Parathyroid adenoma (tissue), 2 donors: Measurements from ENCODE around the gene TNFAIP6.

Experiments
- H2AFZ ChIP-seq: fragments of 300-600 bp; sonication (generic); one replicate; pipeline ENCODE4 v1.7.0; 2017; ENCODE audit warnings: antibody characterized with exemption, mild to moderate bottlenecking
- H3K27ac ChIP-seq: fragments of 300-600 bp; sonication (generic); one replicate; pipeline ENCODE4 v1.7.0; 2017
- H3K27me3 ChIP-seq: fragments of 300-600 bp; sonication (generic); one replicate; pipeline ENCODE4 v1.7.0; 2017; ENCODE audit warnings: low read length; ENCODE audit not compliant: control insufficient read depth, insufficient read depth
- H3K36me3 ChIP-seq: fragments of 300-600 bp; sonication (generic); one replicate; pipeline ENCODE4 v1.7.0; 2017; ENCODE audit warnings: low read length; ENCODE audit not compliant: control insufficient read depth, insufficient read depth
- H3K4me1 ChIP-seq: fragments of 300-600 bp; sonication (generic); one replicate; pipeline ENCODE4 v1.7.0; 2017; ENCODE audit warnings: control low read depth
- H3K4me2 ChIP-seq: fragments of 300-600 bp; sonication (generic); one replicate; pipeline ENCODE4 v1.7.0; 2017; ENCODE audit warnings: low read length
- H3K4me3 ChIP-seq: fragments of 300-600 bp; sonication (generic); one replicate; pipeline ENCODE4 v1.7.0; 2017; ENCODE audit warnings: low read depth, low read length
- H3K79me2 ChIP-seq: fragments of 300-600 bp; sonication (generic); one replicate; pipeline ENCODE4 v1.7.0; 2017; ENCODE audit warnings: control low read depth
- H3K9ac ChIP-seq: fragments of 300-600 bp; sonication (generic); one replicate; pipeline ENCODE4 v1.7.0; 2017; ENCODE audit warnings: mild to moderate bottlenecking
- H3K9me3 ChIP-seq: fragments of 300-600 bp; sonication (generic); one replicate; pipeline ENCODE4 v1.7.0; 2017; ENCODE audit warnings: low read length; ENCODE audit not compliant: control insufficient read depth
- CTCF ChIP-seq: fragments of 300-600 bp; sonication (generic); IDR thresholded peaks from one replicate; pipeline ENCODE4 v1.7.0; 2017; ENCODE audit warnings: antibody characterized with exemption, mild to moderate bottlenecking
- donor health status: primary hyperparathyroidism.

Gene TNFAIP6

DNA sequence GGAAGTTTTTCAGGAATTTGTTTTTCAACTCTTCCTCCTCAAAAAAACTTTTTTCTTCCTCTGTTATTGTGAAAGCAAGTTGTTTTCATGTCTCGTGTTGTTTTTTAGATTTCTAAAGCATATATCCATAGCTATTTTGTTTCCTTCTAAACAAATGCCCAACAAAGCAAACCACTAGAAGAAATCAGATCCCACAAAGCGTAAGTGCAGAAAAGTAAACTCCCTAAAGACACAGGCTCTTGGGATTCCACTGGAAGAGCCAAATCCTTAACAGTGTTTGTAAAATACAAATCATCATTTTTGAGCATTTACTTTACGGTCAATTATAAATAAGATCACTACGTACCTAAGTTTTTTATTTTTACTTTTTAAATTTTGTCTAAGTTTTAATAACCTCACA is 30.6 kb downstream of the TNFAIP6 start:
- H3K79me2 ChIP-seq: no peaks in the 10 kb centered on the region
- H3K4me1 ChIP-seq: no peaks in the 10 kb centered on the region
- H3K27ac ChIP-seq: no peak overlapping the region
- no peaks in the 10 kb centered on the region for H3K27me3 ChIP-seq
- no peak overlapping the region for H3K4me3 ChIP-seq
- H3K9ac ChIP-seq: no peak overlapping the region
- no peak for TF ChIP-seq CTCF
- H3K9me3 ChIP-seq: no peaks in the 10 kb centered on the region
- no peaks in the 10 kb centered on the region for H3K36me3 ChIP-seq
- H2AFZ ChIP-seq: no peak overlapping the region
- H3K4me2 ChIP-seq: no peak overlapping the region

DNA sequence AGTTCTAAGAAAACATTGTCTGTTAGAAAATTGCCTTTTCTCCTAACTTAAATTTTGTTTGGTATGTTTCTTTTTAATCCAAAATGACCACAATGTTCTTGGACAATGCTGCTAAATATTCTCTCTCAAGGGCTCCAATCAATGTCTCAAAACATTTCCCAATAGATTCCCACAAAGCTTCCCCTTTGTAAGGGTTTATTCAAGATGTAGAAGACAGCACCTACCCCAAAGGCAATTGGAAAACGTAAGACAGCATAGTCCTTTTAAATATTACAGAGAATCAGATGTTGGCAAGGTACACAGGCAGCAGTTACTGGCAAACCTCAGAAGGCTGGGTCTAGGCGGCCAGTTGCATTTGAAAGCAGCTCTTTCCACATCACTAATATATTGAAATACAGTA is 34.0 kb downstream of the TNFAIP6 start:
- no peak overlapping the region for H3K9ac ChIP-seq
- H3K4me1 ChIP-seq: no peaks in the 10 kb centered on the region
- H3K4me3 ChIP-seq: no peak overlapping the region
- no peaks in the 10 kb centered on the region for H3K9me3 ChIP-seq
- TF ChIP-seq CTCF: no peak
- H3K4me2 ChIP-seq: no peak overlapping the region
- H2AFZ ChIP-seq: no peak overlapping the region
- H3K79me2 ChIP-seq: no peaks in the 10 kb centered on the region
- no peaks in the 10 kb centered on the region for H3K27me3 ChIP-seq
- no peaks in the 10 kb centered on the region for H3K36me3 ChIP-seq
- no peak overlapping the region for H3K27ac ChIP-seq

GRCh38 chr2:151394509-151394908 is 37.1 kb downstream of the TNFAIP6 start:
- Histone ChIP-seq H3K9ac (no peak overlapping the region), H3K4me3 (no peak overlapping the region), H3K79me2 (no peaks in the 10 kb centered on the region), H2AFZ (no peak overlapping the region), H3K27me3 (no peaks in the 10 kb centered on the region), H3K36me3 (no peaks in the 10 kb centered on the region), H3K4me1 (no peaks in the 10 kb centered on the region), H3K9me3 (no peaks in the 10 kb centered on the region), H3K27ac (no peak overlapping the region), H3K4me2 (no peak overlapping the region)
- TF ChIP-seq CTCF: no peak

GRCh38 chr2:151395509-151396374 is 38.4 kb downstream of the TNFAIP6 start:
- Histone ChIP-seq H3K27me3 (no peaks in the 10 kb centered on the region), H3K79me2 (no peaks in the 10 kb centered on the region), H3K27ac (no peak overlapping the region), H3K4me1 (no peaks in the 10 kb centered on the region), H3K4me3 (no peak overlapping the region), H3K9me3 (no peaks in the 10 kb centered on the region), H3K9ac (no peak overlapping the region), H3K4me2 (no peak overlapping the region), H2AFZ (no peak overlapping the region), H3K36me3 (no peaks in the 10 kb centered on the region)
- no peak for TF ChIP-seq CTCF

DNA sequence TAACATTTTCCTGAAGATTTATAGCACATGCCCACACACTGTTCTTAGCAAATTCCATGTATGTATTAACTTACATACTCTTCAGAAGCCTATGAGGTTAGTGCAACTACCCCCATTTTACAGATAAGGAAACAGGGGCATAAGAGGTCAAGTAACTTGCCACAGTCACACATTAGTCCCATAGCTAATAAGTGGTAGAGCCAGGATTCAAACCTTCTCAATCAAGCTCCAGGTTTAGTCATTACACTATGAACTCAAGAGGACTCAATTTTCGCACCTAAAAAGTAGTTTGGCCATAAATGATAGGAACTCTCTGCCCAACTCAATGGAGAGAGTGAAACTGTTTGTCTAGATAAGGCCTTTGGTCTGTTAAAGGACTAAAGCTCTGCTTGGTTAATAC is 42.6 kb downstream of the TNFAIP6 start:
- H3K79me2 ChIP-seq: no peaks in the 10 kb centered on the region
- TF ChIP-seq CTCF: no peak
- no peak overlapping the region for H2AFZ ChIP-seq
- H3K27me3 ChIP-seq: no peaks in the 10 kb centered on the region
- no peak overlapping the region for H3K4me2 ChIP-seq
- no peak overlapping the region for H3K27ac ChIP-seq
- peaks cover 3% of the 10 kb centered on the region for H3K36me3 ChIP-seq
- no peaks in the 10 kb centered on the region for H3K4me1 ChIP-seq
- H3K4me3 ChIP-seq: no peak overlapping the region
- H3K9ac ChIP-seq: no peak overlapping the region
- no peaks in the 10 kb centered on the region for H3K9me3 ChIP-seq
